Thyroid gland (tissue), 4 donors: Measurements from ENCODE around the gene TNP1.

ENCODE experiments used
- POLR2A ChIP-seq, 2 donors: fragments of 450-650 bp; IDR thresholded peaks; one replicate each; pipeline ENCODE4 v1.6.1; 2017; ENCODE audit warnings: antibody characterized with exemption in 2 of 2, mild to moderate bottlenecking in 2 of 2, moderate library complexity in 1 of 2
- TF ChIP-seq, protein P1 (sequence below), 6 experiments: fragments of 200-600 bp in 3 of 6; fragments of 450-650 bp in 3 of 6; sonication (generic) in 3 of 6; IDR thresholded peaks; one replicate each; pipeline ENCODE4 v1.5.1; 2016 to 2019; ENCODE audit warnings: antibody characterized with exemption in 6 of 6, mild to moderate bottlenecking in 2 of 6, inconsistent platforms in 1 of 6, moderate library complexity in 1 of 6

DNA sequence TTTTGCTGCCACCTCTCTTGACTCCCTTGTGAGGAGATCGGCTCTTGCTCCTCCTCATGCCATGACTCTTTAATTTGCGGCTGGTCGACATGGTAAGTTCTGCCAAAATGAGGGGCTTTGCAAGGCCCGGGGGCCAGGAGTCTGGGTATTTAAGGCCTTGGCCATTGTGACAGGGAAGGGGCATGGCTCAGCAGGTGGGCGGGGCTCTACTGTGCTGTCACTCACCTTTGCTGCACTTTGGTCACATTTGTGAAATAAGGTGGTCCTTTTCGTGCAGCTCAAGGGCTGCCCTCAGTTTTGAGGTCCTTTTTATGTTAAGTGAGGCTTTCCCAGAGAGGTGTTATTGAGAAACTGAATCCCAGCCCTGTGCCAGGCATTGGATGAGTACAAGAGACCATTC lies at the start of gene TNP1:
- TF ChIP-seq, protein P1, sequence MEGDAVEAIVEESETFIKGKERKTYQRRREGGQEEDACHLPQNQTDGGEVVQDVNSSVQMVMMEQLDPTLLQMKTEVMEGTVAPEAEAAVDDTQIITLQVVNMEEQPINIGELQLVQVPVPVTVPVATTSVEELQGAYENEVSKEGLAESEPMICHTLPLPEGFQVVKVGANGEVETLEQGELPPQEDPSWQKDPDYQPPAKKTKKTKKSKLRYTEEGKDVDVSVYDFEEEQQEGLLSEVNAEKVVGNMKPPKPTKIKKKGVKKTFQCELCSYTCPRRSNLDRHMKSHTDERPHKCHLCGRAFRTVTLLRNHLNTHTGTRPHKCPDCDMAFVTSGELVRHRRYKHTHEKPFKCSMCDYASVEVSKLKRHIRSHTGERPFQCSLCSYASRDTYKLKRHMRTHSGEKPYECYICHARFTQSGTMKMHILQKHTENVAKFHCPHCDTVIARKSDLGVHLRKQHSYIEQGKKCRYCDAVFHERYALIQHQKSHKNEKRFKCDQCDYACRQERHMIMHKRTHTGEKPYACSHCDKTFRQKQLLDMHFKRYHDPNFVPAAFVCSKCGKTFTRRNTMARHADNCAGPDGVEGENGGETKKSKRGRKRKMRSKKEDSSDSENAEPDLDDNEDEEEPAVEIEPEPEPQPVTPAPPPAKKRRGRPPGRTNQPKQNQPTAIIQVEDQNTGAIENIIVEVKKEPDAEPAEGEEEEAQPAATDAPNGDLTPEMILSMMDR (IDR thresholded peaks at IDR 0.05), result no peak
- TF ChIP-seq POLR2A (IDR thresholded peaks at IDR 0.05), result no peak
